Panc1 (cell line): ENCODE results near the gene MRGPRF. TPM values are rescaled to one million over a fixed set of nuclear protein-coding genes. Genes with fewer than 3 reads are reported as not detected.

ENCODE experiments used
- ATAC-seq: fragments of 200-7000 bp; cut with Tn5 transposase; 2 replicates; pipeline ENCODE4 v1.9.1; 2020; ENCODE audit warnings: mild to moderate bottlenecking, moderate library complexity
- BruUV-seq: library from RNA; stranded (reverse); fragments of 400-500 nt; replicated peaks from 2 replicates; lab custom pipeline; 2021; lab: Mats Ljungman, UMichigan
- CTCF ChIA-PET: fragments of 300-600 bp; sonication (Branson Sonifier 250); formaldehyde crosslinking; loops from one replicate; lab custom pipeline; 2022; ENCODE audit warnings: antibody characterized with exemption; lab: Charles Lee
- POLR2A ChIA-PET: fragments of 300-600 bp; sonication (Branson Sonifier 250); formaldehyde crosslinking; loops from one replicate; lab custom pipeline; 2022; ENCODE audit warnings: antibody characterized with exemption; lab: Charles Lee
- DNase-seq: peaks from one replicate; pipeline ENCODE4 v3.0.0-alpha.2; 2010; ENCODE audit warnings: low read depth, low spot score
- H3K27ac ChIP-seq: 2 replicates; pipeline ENCODE4 v1.5.1; 2011; ENCODE audit warnings: mild to moderate bottlenecking, low read length, inconsistent platforms
- H3K27me3 ChIP-seq: fragments of 200-500 bp; sonication (Bioruptor generic); 2 replicates; pipeline ENCODE4 v1.6.0; 2014; ENCODE audit warnings: low read length, inconsistent platforms; ENCODE audit not compliant: control insufficient read depth, insufficient read depth
- H3K36me3 ChIP-seq: fragments of 200-500 bp; sonication (Bioruptor generic); 2 replicates; pipeline ENCODE4 v1.5.1; 2014; ENCODE audit warnings: inconsistent platforms, mild to moderate bottlenecking, low read length, moderate library complexity; ENCODE audit not compliant: control insufficient read depth, insufficient read depth
- H3K4me1 ChIP-seq: 2 replicates; pipeline ENCODE4 v1.5.1; 2011; ENCODE audit warnings: inconsistent platforms, mild to moderate bottlenecking, low read length, moderate library complexity; ENCODE audit not compliant: control insufficient read depth, insufficient read depth
- H3K4me3 ChIP-seq, 2 experiments: 2 replicates each; pipeline ENCODE4 v1.5.1; 2011 to 2012; ENCODE audit warnings: low read depth in 2 of 2, low read length in 2 of 2, mild to moderate bottlenecking in 2 of 2, inconsistent platforms in 1 of 2, moderate library complexity in 1 of 2
- H3K9me3 ChIP-seq: fragments of 200-500 bp; sonication (Bioruptor generic); 2 replicates; pipeline ENCODE4 v1.5.1; 2014; ENCODE audit warnings: low read depth, mild to moderate bottlenecking, inconsistent platforms, low read length, moderate library complexity; ENCODE audit not compliant: control insufficient read depth, insufficient read depth
- POLR2AphosphoS5 ChIP-seq: IDR thresholded peaks from 2 replicates; pipeline ENCODE4 v1.6.1; 2012; ENCODE audit warnings: mild to moderate bottlenecking, low read depth, low read length, moderate library complexity
- SIN3A ChIP-seq: IDR thresholded peaks from 2 replicates; pipeline ENCODE4 v1.6.1; 2012; ENCODE audit warnings: low read depth, mild to moderate bottlenecking, low read length, moderate library complexity, borderline replicate concordance; ENCODE audit not compliant: insufficient read depth
- TCF7L2 ChIP-seq: IDR thresholded peaks from 2 replicates; pipeline ENCODE4 v1.6.1; 2011; ENCODE audit warnings: mild to moderate bottlenecking, low read depth, low read length, inconsistent platforms
- in situ Hi-C: cut with HindIII; loops from 2 replicates; pipeline ENCODE4 v1.10.0; 2016; ENCODE audit warnings: low sequenced_read_pairs, low pct_unique_long_range_greater_than_20kb
- intact Hi-C: fragments of 100-400 bp; cut with micrococcal nuclease; formaldehyde crosslinking; loops from one replicate; pipeline ENCODE4 v1.10.0; 2022; ENCODE audit not compliant: unreplicated experiment
- total RNA-seq: library from RNA; stranded (reverse); gene quantifications from one replicate; pipeline ENCODE4 v1.2.1, GENCODE V29; 2021; ENCODE audit not compliant: unreplicated experiment
- TF ChIP-seq, protein P1 (sequence below): fragments of 450-650 bp; IDR thresholded peaks from 2 replicates; pipeline ENCODE4 v1.5.1; 2017; ENCODE audit warnings: mild to moderate bottlenecking
- TF ChIP-seq, protein P2 (sequence below), 2 experiments: IDR thresholded peaks; 2 replicates each; pipeline ENCODE4 v1.6.1; 2011 to 2012; ENCODE audit warnings: low read depth in 2 of 2, control low read depth in 1 of 2, low read length in 1 of 2, mild to moderate bottlenecking in 1 of 2, moderate library complexity in 1 of 2; ENCODE audit not compliant: insufficient read depth in 1 of 2

Gene MRGPRF
- total RNA-seq, 1 experiment from 2014 or later: 0.36 TPM

DNA sequence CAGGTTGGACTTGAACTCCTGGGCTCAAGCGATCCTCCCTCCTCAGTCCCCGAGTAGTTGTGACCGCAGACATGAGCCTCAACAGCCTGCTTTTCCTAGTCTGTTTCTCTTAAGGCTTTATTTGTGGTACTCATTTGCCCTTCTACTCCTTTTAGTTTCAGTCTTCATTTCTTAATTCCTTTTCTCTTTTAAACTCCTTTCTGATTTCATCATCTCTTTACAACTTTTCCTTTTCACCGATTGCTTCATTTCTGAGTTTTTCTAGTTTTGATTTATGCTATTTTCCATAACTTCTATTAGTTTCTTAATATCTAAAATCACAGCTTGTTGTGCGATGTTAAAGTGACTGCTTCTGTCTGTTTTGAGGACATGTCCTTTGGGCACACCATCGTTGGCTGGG, 17.3 kb upstream of the MRGPRF start:
- no peak for ATAC-seq
- no peaks in the 10 kb centered on the region for H3K9me3 ChIP-seq
- DNase-seq: no peak
- H3K27ac ChIP-seq: no peak overlapping the region
- ChIA-PET POLR2A (no interaction called here), CTCF (no interaction called here)
- TF ChIP-seq, protein P1, sequence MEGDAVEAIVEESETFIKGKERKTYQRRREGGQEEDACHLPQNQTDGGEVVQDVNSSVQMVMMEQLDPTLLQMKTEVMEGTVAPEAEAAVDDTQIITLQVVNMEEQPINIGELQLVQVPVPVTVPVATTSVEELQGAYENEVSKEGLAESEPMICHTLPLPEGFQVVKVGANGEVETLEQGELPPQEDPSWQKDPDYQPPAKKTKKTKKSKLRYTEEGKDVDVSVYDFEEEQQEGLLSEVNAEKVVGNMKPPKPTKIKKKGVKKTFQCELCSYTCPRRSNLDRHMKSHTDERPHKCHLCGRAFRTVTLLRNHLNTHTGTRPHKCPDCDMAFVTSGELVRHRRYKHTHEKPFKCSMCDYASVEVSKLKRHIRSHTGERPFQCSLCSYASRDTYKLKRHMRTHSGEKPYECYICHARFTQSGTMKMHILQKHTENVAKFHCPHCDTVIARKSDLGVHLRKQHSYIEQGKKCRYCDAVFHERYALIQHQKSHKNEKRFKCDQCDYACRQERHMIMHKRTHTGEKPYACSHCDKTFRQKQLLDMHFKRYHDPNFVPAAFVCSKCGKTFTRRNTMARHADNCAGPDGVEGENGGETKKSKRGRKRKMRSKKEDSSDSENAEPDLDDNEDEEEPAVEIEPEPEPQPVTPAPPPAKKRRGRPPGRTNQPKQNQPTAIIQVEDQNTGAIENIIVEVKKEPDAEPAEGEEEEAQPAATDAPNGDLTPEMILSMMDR: no peak
- no peak for TF ChIP-seq TCF7L2
- no peak overlapping the region for H3K4me3 ChIP-seq
- in situ Hi-C loops: no loop called here
- no TSS peak for BruUV-seq
- intact Hi-C loops: no loop called here
- peaks cover 2% of the 10 kb centered on the region; the same call in 1 of the 2 replicates for H3K27me3 ChIP-seq
- H3K36me3 ChIP-seq: no peaks in the 10 kb centered on the region
- H3K4me1 ChIP-seq: no peaks in the 10 kb centered on the region

DNA sequence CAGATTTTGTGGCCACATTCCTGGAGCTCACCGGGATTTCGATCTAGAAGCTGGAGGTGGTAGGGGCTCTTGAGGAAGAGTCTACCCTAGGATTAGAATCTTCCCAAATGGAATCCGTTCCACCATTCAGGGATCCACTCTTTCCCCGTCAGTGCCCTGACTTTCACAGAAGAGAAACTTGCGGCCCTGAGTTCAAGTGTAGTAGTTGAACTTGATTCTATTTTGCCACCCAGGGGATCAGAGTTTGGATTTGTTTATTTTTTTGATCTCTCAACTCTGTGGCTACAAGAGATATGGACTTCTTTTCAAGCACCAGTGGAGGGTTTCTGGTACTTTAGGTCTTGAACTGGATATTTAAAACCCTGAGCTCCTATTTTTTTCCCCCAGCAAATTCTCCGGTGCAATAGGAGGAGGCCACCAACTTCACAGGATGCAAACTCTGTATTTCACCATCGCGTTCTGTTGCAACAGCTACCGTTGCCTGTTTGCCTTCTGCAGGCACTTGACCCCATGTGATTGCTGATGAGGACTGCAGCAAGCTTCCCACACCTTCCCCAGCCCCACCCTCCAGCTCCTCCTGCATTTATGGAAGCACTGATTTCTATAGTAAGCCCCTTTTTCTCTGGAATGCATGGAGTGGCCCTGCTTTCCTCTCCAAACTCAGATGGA, 14.8 kb upstream of the MRGPRF start:
- no peak overlapping the region for H3K4me3 ChIP-seq
- no peak for ATAC-seq
- in situ Hi-C loops: no loop called here

More for the DNA sequence above, 14.8 kb upstream of the MRGPRF start:
- CTCF ChIA-PET: no interaction called here
- POLR2A ChIA-PET: no interaction called here
- intact Hi-C loops: no loop called here
- Histone ChIP-seq H3K36me3 (no peaks in the 10 kb centered on the region), H3K27me3 (peaks cover 2% of the 10 kb centered on the region; the same call in 1 of the 2 replicates), H3K27ac (no peak overlapping the region), H3K9me3 (no peaks in the 10 kb centered on the region), H3K4me1 (no peaks in the 10 kb centered on the region)
- no peak for DNase-seq
- BruUV-seq: no TSS peak
- TF ChIP-seq POLR2AphosphoS5: no peak
- TF ChIP-seq TCF7L2: no peak
- TF ChIP-seq, protein P1: no peak
- TF ChIP-seq, protein P2, sequence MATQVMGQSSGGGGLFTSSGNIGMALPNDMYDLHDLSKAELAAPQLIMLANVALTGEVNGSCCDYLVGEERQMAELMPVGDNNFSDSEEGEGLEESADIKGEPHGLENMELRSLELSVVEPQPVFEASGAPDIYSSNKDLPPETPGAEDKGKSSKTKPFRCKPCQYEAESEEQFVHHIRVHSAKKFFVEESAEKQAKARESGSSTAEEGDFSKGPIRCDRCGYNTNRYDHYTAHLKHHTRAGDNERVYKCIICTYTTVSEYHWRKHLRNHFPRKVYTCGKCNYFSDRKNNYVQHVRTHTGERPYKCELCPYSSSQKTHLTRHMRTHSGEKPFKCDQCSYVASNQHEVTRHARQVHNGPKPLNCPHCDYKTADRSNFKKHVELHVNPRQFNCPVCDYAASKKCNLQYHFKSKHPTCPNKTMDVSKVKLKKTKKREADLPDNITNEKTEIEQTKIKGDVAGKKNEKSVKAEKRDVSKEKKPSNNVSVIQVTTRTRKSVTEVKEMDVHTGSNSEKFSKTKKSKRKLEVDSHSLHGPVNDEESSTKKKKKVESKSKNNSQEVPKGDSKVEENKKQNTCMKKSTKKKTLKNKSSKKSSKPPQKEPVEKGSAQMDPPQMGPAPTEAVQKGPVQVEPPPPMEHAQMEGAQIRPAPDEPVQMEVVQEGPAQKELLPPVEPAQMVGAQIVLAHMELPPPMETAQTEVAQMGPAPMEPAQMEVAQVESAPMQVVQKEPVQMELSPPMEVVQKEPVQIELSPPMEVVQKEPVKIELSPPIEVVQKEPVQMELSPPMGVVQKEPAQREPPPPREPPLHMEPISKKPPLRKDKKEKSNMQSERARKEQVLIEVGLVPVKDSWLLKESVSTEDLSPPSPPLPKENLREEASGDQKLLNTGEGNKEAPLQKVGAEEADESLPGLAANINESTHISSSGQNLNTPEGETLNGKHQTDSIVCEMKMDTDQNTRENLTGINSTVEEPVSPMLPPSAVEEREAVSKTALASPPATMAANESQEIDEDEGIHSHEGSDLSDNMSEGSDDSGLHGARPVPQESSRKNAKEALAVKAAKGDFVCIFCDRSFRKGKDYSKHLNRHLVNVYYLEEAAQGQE (IDR thresholded peaks at IDR 0.05; ENCODE audit: insufficient read depth in 1 of 2, low read depth in 2 of 2, low read length in 1 of 2): no peak
- no peak for TF ChIP-seq SIN3A
